Measurements from ENCODE around the gene SARDH.

- TF ChIP-seq TAF1 (IDR thresholded peaks at IDR 0.05; ENCODE audit: borderline replicate concordance, low read depth, low read length): no peak
- TF ChIP-seq POLR2A (IDR thresholded peaks at IDR 0.05; ENCODE audit: low read depth, low read length): peak; percentile 45; the same call in 1 of the 2 replicates
Measured at GRCh38 chr9:133786907-133787753, 49.0 kb upstream of the SARDH start.
